Measurements from ENCODE around the gene STARD9.
"Not testable (repeated sequence)": the region's sequence is repeated elsewhere in the genome, so short reads cannot be mapped to it uniquely, and the experiment has no call there.

Gene STARD9

DNA sequence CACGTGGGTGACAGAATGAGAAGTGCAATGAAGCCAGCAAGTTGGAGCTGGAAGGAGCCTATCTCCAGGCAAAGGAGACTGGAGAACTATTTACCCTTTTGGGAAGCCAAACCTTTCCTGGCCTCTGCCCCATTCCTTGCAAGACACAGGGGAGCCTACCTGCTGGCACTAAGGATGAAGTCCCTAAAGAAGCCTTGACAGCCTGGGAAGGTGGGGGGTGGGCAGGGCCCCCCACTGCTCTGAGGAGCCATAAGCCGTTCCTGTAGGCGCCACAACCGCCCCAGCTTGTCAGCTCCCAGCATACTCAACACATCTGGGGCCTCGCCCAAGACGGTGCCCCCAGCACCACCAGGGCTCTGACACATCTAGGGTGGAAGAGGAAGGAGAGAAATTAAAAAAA is 156.1 kb downstream of the STARD9 start:
- no peak for DNase-seq

DNA sequence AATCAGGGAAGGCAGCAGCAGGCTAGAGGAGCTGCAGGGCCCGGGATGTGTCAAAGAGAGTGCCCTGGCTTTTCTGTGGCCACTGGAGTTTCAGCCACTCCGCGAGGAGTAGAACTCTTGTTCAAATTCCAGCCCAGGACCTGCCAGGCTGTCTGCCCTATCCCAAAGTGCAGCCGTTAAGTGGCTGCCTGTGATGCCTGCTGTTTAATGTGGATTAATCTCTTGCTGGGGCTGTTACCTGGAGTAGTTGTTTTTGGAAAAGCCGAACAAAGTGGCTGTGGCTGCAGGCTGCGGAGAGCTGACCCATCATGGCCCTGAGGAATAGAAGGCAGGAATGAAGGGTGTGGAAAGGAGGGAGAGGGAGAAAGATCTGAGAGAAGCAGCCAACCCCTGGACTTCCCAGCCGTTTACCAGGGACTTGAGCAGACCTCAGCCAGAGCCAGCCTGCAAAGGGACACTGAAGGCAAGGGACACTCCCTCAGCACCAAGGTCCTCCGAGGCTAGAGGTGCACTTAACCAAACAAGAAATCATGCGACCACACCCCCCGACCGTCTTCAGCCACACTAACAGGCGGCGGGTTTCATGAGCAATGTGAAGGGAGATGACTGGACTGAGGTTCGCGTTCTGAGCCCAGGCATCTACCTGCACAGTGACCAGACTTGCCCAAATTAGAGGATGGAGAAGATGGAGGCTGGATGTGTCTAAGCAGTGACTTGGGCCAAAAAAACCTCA is 156.9 kb downstream of the STARD9 start:
- no peak for DNase-seq

- DNase-seq, result no peak
Measured at GRCh38 chr15:42733027-42733426, 157.6 kb downstream of the STARD9 start.

DNA sequence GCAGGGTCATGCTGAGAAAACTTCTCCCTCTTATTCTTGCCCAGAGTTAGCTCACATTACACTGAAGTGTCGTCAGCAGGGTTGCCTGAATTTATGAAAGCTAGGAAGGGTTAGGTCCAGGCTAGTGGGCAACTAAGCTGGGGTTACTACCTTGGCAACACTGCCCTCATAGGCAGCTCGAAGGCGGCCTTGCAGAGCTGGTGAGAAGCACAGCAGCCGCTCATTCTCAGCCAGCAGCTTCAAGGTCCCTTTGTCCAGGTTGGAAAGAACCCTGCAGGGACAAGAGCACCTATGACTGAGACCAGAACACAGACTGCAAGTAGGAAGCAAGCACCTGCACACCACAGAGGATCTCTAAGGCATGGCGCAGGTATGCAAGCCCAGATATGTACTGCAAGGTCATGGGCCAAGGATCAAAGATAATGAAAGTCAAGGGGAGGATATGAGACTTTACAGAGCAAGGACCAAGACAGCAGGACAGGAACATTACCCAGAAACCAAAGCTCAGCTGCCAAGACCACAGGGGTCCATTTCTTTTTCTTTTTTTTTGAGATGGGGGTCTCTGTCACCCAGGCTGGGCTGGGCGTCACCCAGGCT is 158.8 kb downstream of the STARD9 start:
- no peak for DNase-seq

GRCh38 chr15:42735382-42736165 is 160.2 kb downstream of the STARD9 start:
- no peak for DNase-seq

- DNase-seq, result no peak
Measured at GRCh38 chr15:42736178-42736792, 160.9 kb downstream of the STARD9 start.

DNA sequence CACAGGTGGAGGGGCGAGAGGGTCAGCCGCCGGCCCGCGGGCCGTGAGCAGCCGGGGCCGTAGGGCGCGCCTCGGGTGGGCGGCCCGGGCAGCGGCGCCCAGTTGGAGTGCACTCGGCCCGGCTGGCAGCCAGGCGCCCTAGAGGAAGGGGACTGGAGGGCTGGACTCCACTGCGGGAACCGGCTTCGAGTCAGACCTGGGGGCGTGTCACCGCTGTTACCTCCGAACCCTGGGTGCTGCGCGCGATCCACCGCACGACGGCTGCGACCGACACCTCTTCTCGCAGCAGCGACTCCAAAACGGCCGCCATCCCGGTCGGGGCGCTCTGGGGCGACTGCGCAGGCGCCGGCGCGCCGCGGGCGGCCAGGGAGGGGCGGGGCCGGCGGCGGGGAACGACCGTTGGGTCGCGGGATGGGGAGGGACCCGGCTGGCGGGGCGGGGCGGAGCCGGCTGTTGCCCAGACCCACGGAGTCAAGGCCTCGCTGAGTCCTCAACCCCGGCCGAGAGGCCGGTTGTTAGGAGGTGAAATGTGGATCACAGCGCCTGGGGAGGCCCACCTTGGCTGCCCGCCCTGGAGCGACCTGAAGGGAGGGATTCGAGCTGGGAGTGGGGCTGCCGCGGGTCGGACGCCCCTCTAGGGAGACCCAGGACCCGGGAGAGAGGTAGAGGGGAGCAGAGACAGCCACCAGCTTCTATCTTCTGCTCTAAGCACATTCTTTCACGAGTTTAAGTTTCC is 161.6 kb downstream of the STARD9 start, which contains the start of gene CDAN1:
TSS of gene CDAN1 (minus strand) at position 336 of the 736 bp plus-strand sequence. CDS start at position 310, 26 bp downstream.
- peak; percentile 88 for DNase-seq

DNA sequence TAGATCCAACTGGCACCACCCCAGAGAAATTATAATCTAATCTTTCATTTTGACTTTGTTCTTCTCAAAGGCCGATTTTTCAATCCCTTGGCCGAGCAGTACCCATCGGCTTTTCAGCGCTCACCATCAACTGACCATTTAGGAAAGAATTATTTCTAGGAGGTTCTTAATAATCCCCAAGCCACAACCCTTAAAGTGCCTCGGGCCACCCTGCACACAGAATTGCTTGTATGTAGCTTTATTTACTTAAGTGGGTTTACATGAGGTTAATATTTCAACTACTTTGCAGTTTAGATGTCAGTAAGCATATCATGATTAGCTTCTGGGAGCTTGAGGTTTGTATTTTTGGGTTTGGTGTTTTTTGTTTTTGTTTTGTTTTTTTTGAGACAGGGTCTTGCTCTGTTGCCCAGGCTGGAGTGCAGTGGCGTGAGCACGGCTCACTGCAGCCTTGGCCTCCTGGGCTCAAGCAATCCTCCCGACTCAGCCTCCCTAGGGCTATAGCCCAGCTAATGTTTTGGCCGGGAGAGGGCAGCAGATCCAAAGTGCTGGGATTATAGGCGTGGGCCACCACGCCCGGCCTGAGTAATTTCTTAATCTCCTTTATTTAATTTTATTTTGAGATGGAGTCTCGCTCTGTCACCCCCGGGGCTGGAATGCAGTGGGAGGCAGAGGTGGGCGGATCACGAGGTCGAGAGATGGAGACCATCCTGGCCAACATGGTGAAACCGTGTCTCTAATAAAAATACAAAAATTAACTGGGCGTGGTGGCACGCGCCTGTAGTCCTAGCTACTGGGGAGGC is 162.3 kb downstream of the STARD9 start:
- DNase-seq, result no peak

DNA sequence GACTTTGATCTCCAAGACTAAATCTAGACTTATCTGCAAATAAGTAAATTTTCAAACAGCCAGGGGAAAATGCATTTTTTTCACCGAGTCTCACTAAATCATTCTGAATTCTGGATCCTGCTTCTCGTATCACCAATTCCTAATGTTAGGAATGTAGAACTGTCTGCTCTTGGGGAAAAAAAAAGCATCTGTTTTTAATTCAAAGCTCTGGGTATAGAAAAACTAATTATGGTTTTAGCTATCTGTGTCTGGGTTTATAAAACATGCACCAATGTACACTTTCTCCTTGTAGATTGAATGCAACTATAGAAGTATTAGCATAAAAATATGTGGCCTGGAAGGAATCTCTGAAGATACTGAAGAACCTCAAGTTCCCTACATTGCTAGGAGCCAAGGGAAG is 166.3 kb downstream of the STARD9 start:
- no peak for DNase-seq

- DNase-seq, result no peak
Measured at GRCh38 chr15:42742149-42742548, 166.7 kb downstream of the STARD9 start.

- DNase-seq, result no peak
Measured at GRCh38 chr15:42744195-42744594, 168.8 kb downstream of the STARD9 start.

DNA sequence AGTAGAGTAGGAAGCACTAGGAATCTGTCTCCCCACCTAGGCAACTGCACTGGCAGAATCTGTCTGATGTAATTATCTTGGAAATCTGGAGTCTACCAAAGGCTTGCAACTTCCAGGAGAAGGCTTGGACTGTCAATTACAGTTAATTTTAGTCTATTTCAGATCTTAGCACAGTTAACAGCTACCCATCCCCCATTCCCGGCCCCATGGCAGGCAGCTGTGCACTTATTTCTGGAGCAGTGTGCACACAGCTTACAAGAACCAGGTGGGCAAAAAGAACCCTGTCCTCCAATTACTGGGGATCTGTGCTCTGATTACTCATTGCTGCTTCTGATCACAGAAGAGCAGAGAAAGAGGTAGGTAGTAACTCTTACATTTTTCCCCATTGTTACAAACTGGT is 173.9 kb downstream of the STARD9 start:
- no peak for DNase-seq

DNA sequence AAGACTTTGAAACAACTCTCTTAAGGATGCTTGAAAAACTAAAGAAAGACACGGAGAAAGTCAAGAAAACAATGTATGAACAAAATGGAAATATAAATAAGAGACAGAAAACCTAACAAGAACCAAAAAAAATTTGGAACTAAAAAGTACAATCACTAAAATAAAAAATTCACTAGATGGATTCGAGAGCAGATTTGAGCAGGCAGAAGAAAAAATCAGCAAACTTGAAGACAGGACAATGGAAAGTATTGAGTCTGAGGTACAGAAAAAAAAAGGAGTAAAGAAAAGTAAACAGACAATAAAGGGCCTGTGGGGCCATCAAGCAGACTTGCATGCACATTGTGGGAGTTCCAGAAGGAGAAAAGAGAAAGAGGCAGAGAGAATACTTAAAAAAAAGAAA is 174.9 kb downstream of the STARD9 start:
- DNase-seq, result no peak

GRCh38 chr15:42759093-42759492 is 183.7 kb downstream of the STARD9 start:
- no peak for DNase-seq

DNA sequence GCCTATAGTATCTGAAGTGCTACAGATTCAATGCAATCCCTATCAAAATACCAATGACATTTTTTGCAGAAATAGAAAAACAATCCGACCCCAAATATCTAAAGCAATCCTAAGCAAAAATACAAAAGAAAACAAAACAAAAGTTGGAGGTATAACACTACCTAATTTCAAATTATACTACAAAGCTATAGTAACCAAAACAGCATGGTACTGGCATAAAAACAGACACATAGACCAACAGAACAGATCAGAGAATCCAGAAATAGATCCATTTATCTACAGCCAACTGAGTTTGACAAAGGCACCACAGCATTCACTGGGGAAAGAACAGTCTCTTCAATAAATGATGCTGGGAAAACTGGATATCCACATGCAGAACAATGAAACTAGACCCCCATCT is 185.4 kb downstream of the STARD9 start:
- DNase-seq, result no peak

GRCh38 chr15:42761813-42762212 is 186.4 kb downstream of the STARD9 start:
- DNase-seq, result not testable (repeated sequence)

GRCh38 chr15:42764154-42764731 is 188.8 kb downstream of the STARD9 start:
- not testable (repeated sequence) for DNase-seq

DNA sequence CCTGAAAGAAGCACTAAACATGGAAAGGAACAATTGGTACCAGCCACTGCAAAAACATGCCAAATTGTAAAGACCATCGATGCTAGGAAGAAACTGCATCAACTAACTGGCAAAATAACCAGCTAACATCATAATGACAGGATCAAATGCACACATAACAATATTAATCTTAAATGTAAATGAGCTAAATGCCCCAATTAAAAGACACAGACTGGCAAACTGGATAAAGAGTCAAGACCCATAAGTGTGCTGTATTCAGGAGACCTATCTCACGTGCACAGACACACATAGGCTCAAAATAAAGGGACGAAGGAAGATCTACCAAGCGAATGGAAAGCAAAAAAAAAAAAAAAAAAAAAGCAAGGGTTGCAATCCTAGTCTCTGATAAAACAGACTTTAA is 190.7 kb downstream of the STARD9 start:
- not testable (repeated sequence) for DNase-seq

All from effector CD8-positive, alpha-beta T cell (primary cell).